ENCODE measurements around the gene ADGRF5.
"Not testable (repeated sequence)": the region's sequence is repeated elsewhere in the genome, so short reads cannot be mapped to it uniquely, and the experiment has no call there.

Gene ADGRF5

DNA sequence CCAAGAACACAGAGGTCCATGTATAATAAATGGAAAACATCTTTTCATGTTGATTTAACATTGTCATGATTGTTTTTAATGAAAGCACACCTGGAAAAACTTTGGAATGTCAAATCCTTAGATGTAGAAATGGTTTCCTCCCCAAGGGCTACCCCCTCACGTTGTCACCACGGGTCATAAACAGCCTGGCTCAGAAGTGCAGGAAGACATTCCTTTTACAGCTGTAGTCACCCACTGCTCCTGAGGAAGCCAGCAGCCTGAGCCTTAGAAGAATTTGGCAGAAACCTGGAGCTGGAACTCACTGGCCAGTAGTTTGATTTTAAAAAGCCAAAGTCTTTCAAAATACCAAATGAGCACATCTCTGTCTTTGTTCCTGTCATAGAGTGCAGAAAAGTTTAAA lies 23.7 kb downstream of the ADGRF5 start:
- no peak overlapping the region for H3K27ac ChIP-seq
- DNase-seq (ENCODE audit: low read depth, low spot score), result no peak

DNA sequence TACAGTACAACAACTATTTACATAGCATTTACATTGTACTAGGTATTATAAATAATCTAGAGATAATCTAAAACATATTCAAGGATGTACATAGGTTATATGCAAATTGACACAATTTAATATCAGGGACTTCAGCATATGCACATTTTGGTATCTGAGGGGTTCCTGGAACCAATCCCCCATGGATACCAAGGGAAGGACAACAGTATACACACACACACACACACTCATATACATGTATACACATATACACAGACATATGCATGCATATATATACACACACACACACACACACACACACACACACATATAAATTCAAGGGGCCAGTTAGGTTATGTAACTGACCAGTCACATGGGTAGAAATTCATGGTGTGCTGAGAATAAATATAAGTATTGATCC lies 24.9 kb downstream of the ADGRF5 start:
- no peak overlapping the region for H3K27ac ChIP-seq
- no peak for DNase-seq (ENCODE audit: low read depth, low spot score)

DNA sequence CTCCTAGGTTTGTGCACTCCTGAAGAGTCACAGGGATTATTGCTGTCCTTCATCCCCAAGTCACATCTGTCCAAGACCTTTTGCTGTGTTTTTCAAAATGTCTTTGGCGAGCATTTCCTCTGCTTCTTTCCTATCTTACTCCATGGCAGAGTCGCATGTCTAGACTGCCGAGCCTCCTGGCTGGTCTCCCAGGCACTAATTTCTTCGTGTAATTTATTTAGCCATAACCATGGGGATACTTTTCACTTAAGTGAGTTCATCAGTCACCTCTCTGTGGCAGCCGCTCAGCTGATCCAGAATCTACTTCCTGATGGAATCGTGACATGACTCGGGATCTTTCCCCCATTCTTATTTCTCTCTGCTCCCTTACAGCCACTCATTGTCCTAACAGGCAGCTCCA lies 25.8 kb downstream of the ADGRF5 start:
- no peak overlapping the region for H3K27ac ChIP-seq
- no peak for DNase-seq (ENCODE audit: low read depth, low spot score)

DNA sequence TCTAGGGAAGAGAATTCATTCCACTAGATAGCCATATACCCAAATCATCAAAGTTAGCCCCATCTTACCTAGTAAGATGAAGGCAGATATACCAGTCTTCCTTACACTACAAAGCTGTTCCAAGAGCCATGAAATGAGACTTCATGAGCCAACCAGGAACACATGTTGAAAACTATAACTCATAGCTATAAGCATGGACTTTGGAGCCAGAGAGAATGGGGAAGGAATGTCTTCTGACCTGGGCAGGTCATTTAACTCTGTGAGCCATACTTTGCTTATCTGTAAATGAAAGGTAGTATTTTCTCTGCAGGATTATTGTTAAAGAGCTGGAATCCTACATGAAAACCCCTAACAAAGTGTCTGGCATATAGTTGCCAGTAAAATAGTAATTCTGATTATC lies 27.3 kb downstream of the ADGRF5 start:
- no peak overlapping the region for H3K27ac ChIP-seq
- no peak for DNase-seq (ENCODE audit: low read depth, low spot score)

DNA sequence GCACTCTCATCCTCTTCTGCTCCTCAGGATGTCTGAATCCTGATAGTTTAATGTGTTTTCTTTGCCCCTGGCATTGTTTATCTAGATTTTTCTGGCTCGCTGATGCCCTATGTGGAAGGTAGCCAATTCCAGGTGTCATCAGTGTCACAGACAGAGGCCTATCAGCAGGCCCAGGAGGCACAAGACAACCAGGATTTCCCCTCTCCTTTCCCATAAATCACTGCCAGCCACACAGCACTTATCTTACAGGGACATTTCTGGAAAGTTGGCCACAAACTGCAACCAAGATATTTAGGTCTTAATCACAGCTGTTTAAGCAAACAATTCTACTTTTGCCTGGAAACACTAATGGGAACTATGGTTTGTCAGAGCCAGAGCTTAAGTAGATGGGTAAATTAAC lies 28.1 kb downstream of the ADGRF5 start:
- no peak for DNase-seq (ENCODE audit: low read depth, low spot score)
- H3K27ac ChIP-seq, result no peak overlapping the region

DNA sequence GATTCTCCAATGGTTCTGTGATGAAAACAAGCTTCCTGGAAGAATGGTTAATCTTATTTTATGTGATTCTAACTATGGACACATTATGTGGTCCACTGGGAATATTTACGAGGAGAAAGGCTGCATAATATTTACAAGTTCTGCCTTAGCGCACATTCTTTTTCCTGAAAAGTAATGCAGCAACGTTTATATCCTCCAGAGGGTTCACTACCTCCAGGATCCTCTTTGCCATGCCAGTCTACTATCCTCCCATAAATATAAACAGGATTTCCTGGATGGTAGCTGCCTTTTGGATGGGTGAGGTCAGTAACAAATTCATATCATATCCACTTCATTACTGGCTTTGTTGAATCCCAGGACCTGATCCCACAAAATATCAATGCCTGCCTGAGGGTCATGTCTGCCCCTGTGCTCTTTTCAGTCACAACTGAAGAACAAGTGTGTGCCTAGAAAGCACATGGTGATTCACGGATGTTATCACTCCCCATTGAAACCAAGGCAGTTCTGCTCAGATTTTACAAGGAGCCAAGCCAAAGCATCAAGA lies 30.4 kb downstream of the ADGRF5 start:
- no peak for DNase-seq (ENCODE audit: low read depth, low spot score)

DNA sequence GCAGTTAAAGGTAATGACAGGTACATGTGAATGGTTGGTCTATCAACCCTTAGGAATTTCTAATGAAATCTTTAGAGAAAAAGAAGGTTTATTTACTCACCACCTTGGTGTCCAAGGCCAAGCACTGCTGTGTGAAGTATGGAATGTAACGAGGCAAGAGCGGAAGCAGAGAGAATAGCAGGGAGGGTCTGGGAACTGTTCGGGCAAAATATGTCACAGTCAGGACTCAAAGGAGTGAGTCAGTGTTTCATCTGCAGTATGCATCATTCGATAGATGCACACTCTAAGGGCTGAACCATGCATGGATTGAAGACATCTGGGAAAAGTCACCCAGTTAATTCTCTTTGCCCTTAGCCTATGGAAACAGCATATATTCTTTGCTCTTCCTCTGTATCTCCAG lies 33.2 kb downstream of the ADGRF5 start:
- peak overlapping the region; percentile 90 for H3K27ac ChIP-seq
- peak; percentile 60 for DNase-seq (ENCODE audit: low read depth, low spot score)

More for the DNA sequence above, 30.4 kb downstream of the ADGRF5 start:
- H3K27ac ChIP-seq, result no peak overlapping the region

DNA sequence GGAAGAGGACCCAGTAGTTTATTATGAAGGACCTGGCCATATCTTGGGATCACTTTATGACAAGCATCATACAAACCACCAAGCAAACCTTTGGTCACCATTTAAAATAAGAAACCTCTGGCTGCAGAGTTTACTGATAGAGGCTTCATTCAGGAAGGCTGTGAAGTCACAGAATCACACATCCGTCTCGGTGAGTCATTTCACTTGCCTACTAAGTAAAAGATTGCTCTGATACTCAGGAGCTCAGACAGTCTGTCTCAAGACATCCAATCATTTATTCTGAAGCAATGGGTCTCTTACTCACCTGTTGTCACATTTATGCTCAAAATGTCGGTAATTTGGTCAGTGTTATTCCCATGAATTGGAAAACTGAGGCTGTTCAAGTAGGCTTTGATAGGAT lies 33.7 kb downstream of the ADGRF5 start:
- peak overlapping the region; percentile 90 for H3K27ac ChIP-seq
- DNase-seq (ENCODE audit: low read depth, low spot score), result peak; percentile 59

DNA sequence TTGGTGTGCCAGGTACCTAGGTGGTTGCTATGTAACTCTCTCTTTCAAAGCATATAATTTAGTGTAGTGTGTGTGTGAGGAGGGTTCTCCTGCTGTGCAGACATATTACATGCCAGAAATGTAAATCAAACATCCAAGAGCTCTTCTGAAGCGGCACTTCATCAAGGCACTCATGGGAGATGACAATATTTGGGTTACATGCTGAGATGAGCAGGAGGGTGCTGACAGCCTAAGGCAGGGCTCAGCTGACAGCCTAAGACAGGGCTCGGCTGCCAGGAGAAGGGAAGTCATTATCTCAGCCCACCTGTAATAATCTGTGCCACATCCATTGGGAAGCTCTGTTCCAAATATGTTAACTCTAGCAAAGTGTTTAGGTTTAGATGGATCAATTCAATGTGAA lies 39.1 kb downstream of the ADGRF5 start:
- no peak overlapping the region for H3K27ac ChIP-seq
- DNase-seq (ENCODE audit: low read depth, low spot score), result no peak

DNA sequence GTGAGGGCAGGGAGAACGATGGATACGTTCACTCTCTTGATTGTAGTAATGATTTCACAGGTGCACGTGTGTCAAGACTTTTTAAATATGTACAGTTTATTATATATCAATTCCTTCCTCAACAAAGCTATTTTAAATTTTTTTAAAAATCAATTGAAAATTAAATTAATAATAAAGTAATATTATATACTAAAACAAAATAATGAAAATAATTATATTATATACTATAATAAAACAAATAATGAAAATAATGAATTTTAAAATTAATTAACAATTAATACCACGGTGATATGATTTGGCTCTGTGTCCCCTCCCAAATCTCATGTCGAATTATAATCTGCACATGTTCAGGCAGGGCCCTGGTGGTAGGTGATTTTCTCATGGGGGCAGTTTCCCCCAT lies 42.7 kb downstream of the ADGRF5 start:
- DNase-seq (ENCODE audit: low read depth, low spot score), result no peak
- H3K27ac ChIP-seq, result no peak overlapping the region

DNA sequence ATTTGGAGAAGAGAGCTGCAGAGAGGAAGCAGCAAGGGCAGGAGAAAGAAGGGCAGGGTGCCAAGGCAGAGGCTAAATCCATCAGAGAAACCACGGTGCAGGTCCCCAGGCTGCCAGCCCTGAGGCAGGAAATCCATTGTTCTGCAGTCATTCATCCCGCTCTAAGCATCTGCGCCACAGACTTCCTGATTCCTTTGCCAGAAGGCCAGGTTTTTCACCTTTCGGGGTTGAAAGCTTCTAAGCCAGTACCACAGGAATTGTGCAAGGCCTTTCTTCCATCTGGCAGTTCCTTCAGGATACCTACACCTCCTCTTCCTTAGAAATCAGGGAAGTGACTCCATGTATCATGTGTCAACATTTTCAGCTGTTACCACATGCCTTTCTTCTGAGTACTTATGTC lies 45.6 kb downstream of the ADGRF5 start:
- DNase-seq (ENCODE audit: low read depth, low spot score), result peak; percentile 79
- H3K27ac ChIP-seq, result peak overlapping the region; percentile 55

DNA sequence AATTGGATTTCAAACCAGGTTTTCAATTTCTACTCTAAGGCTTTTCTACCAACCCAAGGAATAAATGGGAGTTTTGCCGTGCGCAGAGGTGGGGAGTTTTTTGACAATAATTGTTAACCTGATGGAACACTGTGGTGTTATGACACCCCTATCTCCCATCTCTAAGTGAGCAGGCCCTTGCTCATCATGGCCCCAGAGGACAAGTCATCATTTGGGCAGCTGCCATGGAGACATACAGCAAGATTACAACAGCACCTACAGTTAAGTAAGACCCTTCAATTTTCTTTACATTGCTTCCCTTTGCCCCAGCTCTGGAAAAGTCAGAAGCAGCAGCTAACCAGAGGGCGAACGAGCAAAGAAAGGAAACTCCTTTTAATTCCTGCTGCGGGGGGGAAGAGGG lies 54.3 kb downstream of the ADGRF5 start:
- no peak overlapping the region for H3K27ac ChIP-seq

DNA sequence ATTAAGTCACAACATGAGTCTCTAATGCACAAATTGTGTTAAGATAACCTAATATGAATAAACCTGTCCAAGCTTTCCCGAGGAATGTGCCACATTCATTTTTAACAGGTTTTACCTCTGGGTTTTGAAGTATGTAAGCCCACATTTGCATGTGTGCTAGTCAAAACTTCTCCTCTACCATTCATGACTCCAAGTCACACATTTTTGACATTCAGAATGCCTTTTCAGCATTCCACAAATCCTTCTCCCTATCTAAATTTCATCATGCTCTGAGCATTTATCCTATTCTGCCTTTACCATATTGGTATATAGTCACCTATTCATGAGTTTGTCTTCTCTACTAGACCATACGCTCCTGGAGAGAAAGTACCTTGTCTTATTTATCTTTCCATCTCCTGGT lies 56.5 kb downstream of the ADGRF5 start:
- DNase-seq (ENCODE audit: low read depth, low spot score), result no peak
- H3K27ac ChIP-seq, result no peak overlapping the region

More for the DNA sequence above, 54.3 kb downstream of the ADGRF5 start:
- no peak for DNase-seq (ENCODE audit: low read depth, low spot score)

DNA sequence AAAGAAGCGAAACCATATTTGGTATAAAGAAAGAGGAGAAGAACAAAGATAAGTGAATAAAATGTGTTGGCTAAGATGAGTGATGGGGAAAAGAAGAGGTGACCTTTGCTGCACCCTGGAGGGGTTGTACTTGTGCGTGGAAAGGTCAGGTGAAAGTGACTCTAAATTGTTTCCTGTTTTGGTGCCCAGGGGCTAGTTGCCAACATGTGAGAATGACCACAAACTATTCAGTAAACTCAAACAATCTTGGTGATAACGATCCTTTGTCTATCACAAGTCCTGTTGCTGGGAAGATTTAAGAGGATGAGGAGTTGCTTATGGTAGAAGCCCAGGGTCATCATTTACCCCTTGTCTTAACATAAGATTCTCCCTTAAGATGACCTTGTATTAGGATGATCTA lies 57.9 kb downstream of the ADGRF5 start:
- H3K27ac ChIP-seq, result no peak overlapping the region
- no peak for DNase-seq (ENCODE audit: low read depth, low spot score)

DNA sequence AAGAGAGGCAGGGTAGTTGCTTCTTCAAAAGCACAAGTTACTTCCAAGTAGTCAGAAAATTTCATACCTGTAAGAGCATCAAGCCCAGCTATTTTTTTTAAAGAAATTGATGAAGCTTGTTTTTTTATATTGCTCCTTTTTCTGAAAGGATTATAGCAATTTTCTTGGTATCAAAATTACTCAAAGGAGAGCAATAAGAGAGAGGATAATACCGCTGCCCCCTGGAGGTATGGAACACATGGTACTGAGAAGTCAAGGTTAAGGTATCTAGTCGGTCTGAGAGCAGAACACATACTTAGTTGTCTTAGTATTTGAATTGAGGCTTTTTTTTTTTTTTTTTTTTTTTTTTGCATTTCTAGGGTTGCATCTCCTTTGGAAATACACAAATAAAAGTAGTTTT lies 59.4 kb downstream of the ADGRF5 start:
- H3K27ac ChIP-seq, result no peak overlapping the region
- no peak for DNase-seq (ENCODE audit: low read depth, low spot score)

DNA sequence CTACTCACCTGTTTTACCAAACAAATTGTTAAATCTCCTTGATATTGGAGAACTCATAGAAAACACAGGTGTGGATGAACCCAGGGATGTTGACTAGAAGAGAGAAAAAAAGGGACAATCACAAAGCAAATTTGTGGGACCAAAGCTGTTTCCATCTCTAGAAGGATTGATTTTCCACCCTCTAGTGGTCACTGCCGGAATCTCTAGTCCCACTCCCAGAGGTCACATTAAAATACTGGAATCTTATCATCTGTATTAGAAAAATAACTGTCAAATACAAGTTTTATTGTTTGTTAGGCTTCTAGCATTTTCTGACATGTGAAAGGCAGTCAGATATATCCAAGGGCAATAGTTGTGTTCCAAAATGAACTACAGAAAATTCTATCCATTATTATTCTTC lies 65.8 kb downstream of the ADGRF5 start:
- DNase-seq (ENCODE audit: low read depth, low spot score); H3K27ac ChIP-seq: not testable (repeated sequence)

DNA sequence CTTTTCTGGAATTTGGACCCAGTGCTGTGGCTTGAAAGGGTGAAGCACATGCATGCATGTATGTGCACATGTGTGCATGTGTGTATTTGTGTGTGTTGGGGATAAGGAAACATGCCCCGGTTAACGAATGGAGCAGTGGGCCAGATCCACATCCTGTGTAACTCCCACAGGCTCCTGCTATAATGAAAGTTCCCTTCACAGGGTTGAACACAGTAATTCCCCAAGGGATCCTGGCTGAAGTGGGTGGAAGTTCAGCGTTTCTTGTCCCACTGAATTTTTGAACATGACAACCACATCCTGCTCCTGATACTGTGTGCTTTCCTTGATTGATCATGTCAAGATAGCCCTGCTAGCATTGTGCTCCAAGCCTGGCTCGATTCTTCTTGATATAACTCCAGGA lies 70.2 kb downstream of the ADGRF5 start:
- not testable (repeated sequence) for DNase-seq (ENCODE audit: low read depth, low spot score); H3K27ac ChIP-seq

DNA sequence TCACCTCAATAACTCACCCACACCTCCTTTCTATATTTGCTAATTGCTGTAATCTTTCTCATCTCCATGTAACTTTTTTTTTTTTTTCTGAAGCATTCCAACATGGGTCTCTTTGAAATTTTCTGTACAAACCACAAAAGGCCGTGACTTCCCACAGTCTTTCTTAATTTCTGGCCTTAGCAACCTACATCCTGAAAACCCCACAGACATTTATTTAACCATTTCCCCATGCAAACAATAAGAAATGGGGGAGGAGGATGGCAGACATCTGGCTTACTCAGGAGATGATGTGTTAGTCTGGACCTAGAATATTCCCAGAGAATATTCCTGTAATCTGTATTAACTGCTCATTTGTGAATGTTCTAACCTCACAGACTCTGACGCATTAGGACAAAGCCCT lies 70.9 kb downstream of the ADGRF5 start:
- no peak overlapping the region for H3K27ac ChIP-seq
- no peak for DNase-seq (ENCODE audit: low read depth, low spot score)

DNA sequence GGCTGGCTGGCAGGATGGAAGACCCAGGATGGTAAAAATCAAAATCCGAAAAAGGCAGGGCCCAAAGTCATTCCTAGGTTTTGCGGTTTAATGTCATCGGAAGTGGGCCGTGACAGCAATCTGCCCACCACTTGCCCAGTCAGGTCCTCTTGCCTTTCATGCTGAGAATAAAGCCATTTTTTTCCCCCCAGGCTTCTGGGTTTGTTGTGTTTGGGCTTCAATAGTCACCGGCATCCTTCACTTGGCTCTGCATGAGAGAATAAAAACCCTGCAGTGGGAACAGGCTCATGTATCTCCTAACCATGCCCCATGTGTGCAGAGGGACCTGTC lies 72.4 kb downstream of the ADGRF5 start:
- H3K27ac ChIP-seq, result no peak overlapping the region
- DNase-seq (ENCODE audit: low read depth, low spot score), result no peak

DNA sequence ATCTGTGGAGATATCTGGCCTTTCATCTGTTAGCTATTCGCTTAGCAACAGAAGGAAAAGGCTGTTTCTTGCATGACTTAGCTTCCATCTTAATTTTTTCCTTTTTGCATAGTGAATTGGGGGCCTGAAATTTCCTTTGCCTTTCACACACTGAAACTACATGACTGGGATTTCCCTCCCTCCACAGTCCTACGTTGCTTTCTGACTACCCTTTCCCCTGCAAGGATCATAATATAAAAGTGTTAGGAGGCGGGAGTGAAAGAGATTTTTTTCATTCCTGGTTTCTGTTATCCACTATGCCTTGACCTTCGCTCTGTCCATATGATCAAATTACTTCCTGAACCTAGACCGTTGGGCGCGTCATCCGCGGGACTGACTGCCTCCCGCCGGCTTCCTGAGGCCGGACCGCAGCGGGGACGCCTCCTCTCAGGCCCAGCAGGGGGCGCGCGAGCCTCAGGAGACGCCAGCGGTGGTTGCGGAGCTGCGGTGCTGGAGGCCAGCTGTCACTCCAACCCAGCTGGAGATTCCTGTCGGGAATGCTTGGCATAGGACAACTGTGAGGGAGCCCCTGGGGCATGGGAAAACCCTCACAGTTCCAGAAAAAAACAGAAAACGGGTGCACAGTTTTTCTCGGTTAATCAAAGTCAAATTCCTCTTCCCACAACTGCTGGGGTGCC lies 72.9 kb downstream of the ADGRF5 start:
- H3K27ac ChIP-seq, result no peak overlapping the region
- peak; percentile 20 for DNase-seq (ENCODE audit: low read depth, low spot score)

DNA sequence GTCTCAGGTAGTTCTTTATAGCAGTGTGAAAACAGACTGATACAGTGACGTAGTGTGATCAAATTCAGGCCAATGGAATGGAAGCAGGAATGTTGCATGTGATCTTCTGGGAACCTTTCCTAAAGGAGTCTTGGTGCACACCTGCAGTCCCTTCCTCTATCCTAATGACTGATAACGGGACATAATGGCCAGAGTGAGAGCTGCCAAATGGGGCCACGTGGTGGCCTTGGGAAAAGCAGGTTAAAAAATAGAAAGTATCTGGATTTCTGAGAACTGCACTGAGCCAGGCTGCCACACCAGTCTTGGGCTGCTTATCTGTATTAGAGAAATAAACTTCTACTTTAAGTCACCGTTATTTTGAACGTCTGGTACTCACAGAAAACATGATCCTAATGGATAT lies 76.6 kb downstream of the ADGRF5 start:
- H3K27ac ChIP-seq, result no peak overlapping the region
- DNase-seq (ENCODE audit: low read depth, low spot score), result no peak

DNA sequence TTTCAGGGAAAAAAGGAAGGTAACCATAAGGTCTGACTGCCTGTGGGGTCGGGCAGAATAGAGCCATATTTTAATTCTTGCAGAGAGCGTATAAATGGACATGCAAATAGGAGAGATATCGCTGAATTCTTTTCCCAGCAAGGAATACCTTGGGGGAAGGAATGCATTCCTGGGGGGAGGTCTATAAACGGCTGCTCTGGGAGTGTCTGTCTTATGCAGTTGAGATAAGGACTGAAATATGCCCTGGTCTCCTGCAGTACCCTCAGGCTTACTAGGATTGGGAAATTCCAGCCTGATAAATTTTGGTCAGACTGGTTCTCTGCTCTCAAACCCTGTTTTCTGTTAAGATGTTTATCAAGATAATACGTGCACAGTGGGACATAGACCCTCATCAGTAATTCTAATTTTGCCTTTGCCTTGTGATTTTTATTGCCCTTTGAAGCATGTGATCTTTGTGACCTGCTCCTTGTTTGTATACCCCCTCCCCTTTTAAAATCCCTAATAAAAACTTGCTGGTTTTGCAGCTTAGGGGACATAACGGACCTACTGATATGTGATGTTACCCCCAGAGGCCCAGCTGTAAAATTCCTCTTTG lies 79.4 kb downstream of the ADGRF5 start:
- H3K27ac ChIP-seq, result not testable (repeated sequence)

More for the DNA sequence above, 79.4 kb downstream of the ADGRF5 start:
- not testable (repeated sequence) for DNase-seq (ENCODE audit: low read depth, low spot score)

Data from epithelial cell of prostate (primary cell).